Effector memory CD8-positive, alpha-beta T cell (primary cell): ENCODE results near the gene CR1.

ENCODE experiments used
- ATAC-seq: fragments of 150-1000 bp; cut with Tn5 transposase; replicated peaks from 2 replicates; pipeline ENCODE4 v1.10.0; 2021; ENCODE audit warnings: mild to moderate bottlenecking, moderate library complexity
- DNase-seq, 3 experiments: peaks; one replicate each; pipeline ENCODE4 v3.0.0; 2021
- H3K27ac Mint-ChIP-seq, 2 donors: one replicate each; pipeline ENCODE4 v1.8.0; 2022; ENCODE audit warnings: mild to moderate bottlenecking in 2 of 2, mixed read lengths in 2 of 2, moderate library complexity in 2 of 2
- H3K27me3 Mint-ChIP-seq, 2 donors: one replicate each; pipeline ENCODE4 v1.8.0; 2022; ENCODE audit warnings: mixed read lengths in 2 of 2
- H3K36me3 Mint-ChIP-seq: one replicate; pipeline ENCODE4 v1.8.0; 2022; ENCODE audit warnings: mild to moderate bottlenecking, moderate library complexity, mixed read lengths; ENCODE audit not compliant: insufficient read depth
- H3K4me1 Mint-ChIP-seq, 2 donors: one replicate each; pipeline ENCODE4 v1.8.0; 2022; ENCODE audit warnings: low read depth in 2 of 2, mixed read lengths in 2 of 2
- H3K4me3 Mint-ChIP-seq, 2 donors: one replicate each; pipeline ENCODE4 v1.8.0; 2022; ENCODE audit warnings: mild to moderate bottlenecking in 2 of 2, mixed read lengths in 2 of 2, moderate library complexity in 2 of 2
- H3K9me3 Mint-ChIP-seq, 2 donors: one replicate each; pipeline ENCODE4 v1.8.0; 2022; ENCODE audit warnings: mixed read lengths in 2 of 2
- total RNA-seq, 9 experiments: gene quantifications; one replicate each; lab custom pipeline; 2026; lab: John Stamatoyannopoulos, UW

CR1 gene
- 0.06 to 24.2 (median 0.90) reads per million in 9 experiments for total RNA-seq

GRCh38 chr1:207495801-207496792, at the start of gene CR1:
Gene CR1 (plus strand): TSS chr1:207496157. CDS start chr1:207496268, 111 bp downstream.
- peaks cover 24% of the 10 kb centered on the region in 2 donors for H3K27me3 Mint-ChIP-seq
- H3K4me3 Mint-ChIP-seq: peak within 1 kb of the TSS in 1 of 2 donors; percentile 69
- H3K9me3 Mint-ChIP-seq: no peaks in the 10 kb centered on the region
- peak in 2 of 3 experiments; percentile 17 to 18 for DNase-seq
- peak; percentile 70 for ATAC-seq
- H3K4me1 Mint-ChIP-seq: peaks cover 0 to 8% of the 10 kb centered on the region in 2 donors
- no peak within 1 kb of the TSS for H3K27ac Mint-ChIP-seq
- H3K36me3 Mint-ChIP-seq: no peaks in the 10 kb centered on the region

- Mint-ChIP-seq H3K9me3 (no peaks in the 10 kb centered on the region), H3K36me3 (no peaks in the 10 kb centered on the region), H3K4me3 (peak overlapping the region; percentile 22 to 42), H3K4me1 (no peaks in the 10 kb centered on the region), H3K27ac (no peak overlapping the region), H3K27me3 (peaks cover 12 to 28% of the 10 kb centered on the region in 2 donors)
- ATAC-seq (no peak), DNase-seq (no peak)
Observed at GRCh38 chr1:207453710-207454045, 42.3 kb upstream of the CR1 start.

DNA sequence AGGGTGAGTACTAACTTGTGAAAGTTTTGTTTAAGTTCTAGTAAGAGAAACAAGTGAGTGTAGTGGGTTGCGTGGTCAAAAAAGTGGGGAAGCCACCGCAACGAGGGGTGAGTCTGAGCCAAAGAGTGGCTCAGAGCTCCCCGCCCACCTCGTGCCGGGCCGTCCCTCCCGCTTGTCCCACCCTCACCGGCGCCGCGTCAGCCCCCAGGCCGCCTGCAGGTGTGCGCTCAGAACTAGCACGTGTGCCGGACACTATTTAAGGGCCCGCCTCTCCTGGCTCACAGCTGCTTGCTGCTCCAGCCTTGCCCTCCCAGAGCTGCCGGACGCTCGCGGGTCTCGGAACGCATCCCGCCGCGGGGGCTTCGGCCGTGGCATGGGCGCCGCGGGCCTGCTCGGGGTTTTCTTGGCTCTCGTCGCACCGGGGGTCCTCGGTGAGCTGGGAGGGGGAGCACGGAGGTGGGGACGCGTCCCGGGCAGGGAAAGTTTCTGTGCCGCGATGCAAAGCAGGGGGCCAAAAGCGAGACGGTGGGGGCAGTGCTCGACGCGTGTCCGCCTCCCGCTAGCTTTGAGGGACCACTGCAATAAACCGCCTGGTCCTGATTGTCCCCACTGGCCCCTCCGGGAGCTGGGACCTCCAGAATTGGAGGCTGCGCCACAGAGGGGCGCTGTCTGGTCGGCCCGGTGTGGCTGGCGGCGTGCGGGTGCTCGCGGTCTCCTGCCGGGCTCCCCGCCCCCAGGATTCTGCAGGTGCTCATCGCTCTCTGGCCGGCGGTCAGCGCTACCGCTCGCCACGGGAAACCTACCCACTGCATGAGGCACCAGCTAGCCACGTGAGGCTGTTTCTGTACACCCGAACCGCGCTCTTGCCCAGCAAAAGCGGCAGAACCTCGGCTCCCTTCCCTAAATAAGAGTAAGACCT, 41.7 kb upstream of the CR1 start, which contains the start of gene CR2:
CR2 (plus strand) TSS at position 283 of the 919 bp plus-strand sequence; CDS start at position 374, 91 bp downstream.
- Mint-ChIP-seq H3K36me3 (no peaks in the 10 kb centered on the region), H3K4me3 (peak within 1 kb of the TSS; percentile 35 to 42), H3K27ac (no peak within 1 kb of the TSS), H3K4me1 (no peaks in the 10 kb centered on the region), H3K9me3 (no peaks in the 10 kb centered on the region), H3K27me3 (peaks cover 12 to 28% of the 10 kb centered on the region in 2 donors)
- ATAC-seq (peak; percentile 77), DNase-seq (peak in 2 of 3 experiments; percentile 18 to 26)

DNA sequence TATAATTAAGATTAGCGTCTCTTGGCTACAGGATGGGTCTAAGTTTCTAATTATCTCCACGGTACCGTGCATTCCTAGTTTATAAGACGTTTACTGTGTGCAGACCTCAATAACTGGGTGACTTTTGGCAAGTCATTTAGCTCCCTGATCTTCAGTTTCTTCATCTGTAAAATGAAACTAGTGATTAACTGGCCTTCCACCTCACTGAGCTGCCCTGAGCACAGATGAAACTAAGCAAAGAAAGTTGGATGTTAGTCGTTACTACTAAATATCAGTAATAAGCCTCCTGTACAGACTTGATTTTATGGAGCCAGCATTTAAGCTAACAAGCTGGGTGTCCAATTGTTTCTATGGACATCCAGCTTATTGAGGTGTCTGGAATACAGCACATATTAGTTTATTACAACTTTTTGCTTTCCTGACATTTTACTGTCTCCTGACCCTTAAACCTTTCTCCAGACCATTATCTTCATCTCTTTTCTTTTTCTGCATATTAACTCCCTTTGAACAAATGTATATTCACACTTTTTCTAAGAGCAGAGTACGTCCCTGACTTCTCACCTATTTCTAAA, 40.7 kb upstream of the CR1 start:
- H3K36me3 Mint-ChIP-seq: no peaks in the 10 kb centered on the region
- peak overlapping the region; percentile 35 to 42 for H3K4me3 Mint-ChIP-seq
- no peaks in the 10 kb centered on the region for H3K9me3 Mint-ChIP-seq
- no peak for DNase-seq
- ATAC-seq: no peak
- no peaks in the 10 kb centered on the region for H3K4me1 Mint-ChIP-seq
- no peak overlapping the region for H3K27ac Mint-ChIP-seq
- H3K27me3 Mint-ChIP-seq: peaks cover 2 to 19% of the 10 kb centered on the region in 2 donors

- ATAC-seq (no peak), DNase-seq (no peak)
- Mint-ChIP-seq H3K27ac (no peak overlapping the region), H3K4me3 (no peak overlapping the region), H3K27me3 (peaks cover 0 to 6% of the 10 kb centered on the region in 2 donors), H3K36me3 (no peaks in the 10 kb centered on the region), H3K4me1 (no peaks in the 10 kb centered on the region), H3K9me3 (no peaks in the 10 kb centered on the region)
Observed at GRCh38 chr1:207458414-207458813, 37.5 kb upstream of the CR1 start.

- Mint-ChIP-seq H3K9me3 (no peaks in the 10 kb centered on the region), H3K27ac (no peak overlapping the region), H3K4me3 (no peak overlapping the region), H3K27me3 (peaks cover 0 to 10% of the 10 kb centered on the region in 2 donors), H3K4me1 (no peaks in the 10 kb centered on the region), H3K36me3 (no peaks in the 10 kb centered on the region)
- ATAC-seq (peak; percentile 81), DNase-seq (peak in 1 of 3 experiments; percentile 7)
Observed at GRCh38 chr1:207459008-207459407, 36.9 kb upstream of the CR1 start.

GRCh38 chr1:207461649-207462048, 34.3 kb upstream of the CR1 start:
- H3K4me1 Mint-ChIP-seq: no peaks in the 10 kb centered on the region
- no peak overlapping the region for H3K4me3 Mint-ChIP-seq
- DNase-seq (no peak), ATAC-seq (no peak)
- H3K27me3 Mint-ChIP-seq: peaks cover 16 to 30% of the 10 kb centered on the region in 2 donors
- no peaks in the 10 kb centered on the region for H3K9me3 Mint-ChIP-seq
- H3K36me3 Mint-ChIP-seq: no peaks in the 10 kb centered on the region
- H3K27ac Mint-ChIP-seq: no peak overlapping the region

DNA sequence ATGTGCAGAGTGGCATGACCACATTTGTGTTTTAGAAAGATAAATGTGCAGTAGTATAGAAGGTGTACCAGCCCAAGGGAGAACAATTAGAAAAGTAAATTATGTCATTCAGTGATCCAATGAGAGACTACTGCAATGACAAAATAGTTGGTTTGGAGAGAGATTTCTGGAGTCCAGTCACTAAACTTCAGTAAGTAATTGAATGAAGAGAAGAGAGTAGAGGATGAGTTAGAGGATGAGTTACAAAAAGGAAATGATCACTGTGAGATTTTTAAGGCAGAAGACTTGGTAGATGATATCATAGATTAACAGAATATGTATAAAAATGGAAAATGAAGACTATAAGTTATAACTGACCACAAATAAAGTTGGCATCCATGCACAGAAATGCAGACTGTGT, 33.4 kb upstream of the CR1 start:
- DNase-seq: no peak
- H3K4me3 Mint-ChIP-seq: no peak overlapping the region
- no peak overlapping the region for H3K27ac Mint-ChIP-seq
- no peaks in the 10 kb centered on the region for H3K4me1 Mint-ChIP-seq
- no peaks in the 10 kb centered on the region for H3K36me3 Mint-ChIP-seq
- H3K27me3 Mint-ChIP-seq: peaks cover 22 to 39% of the 10 kb centered on the region in 2 donors
- ATAC-seq: no peak
- no peaks in the 10 kb centered on the region for H3K9me3 Mint-ChIP-seq

DNA sequence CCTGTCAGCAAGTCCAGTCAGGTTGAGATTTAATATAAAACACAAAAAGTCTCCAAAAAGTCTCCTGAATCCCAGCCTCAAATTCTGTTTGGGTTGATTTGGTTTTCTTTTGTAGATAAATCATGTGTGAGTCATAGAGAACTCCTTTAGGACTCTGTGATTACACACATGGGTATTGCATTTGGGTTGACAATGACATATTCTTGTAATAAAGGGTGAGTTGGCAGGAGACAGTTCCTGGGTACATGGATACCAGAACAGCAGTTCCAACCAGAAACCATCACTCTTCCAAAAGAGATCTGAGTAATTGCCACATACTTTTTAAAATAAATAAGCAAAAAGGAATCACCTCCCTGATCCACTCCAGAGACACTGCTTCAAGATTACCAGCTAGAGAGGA, 32.9 kb upstream of the CR1 start:
- Mint-ChIP-seq H3K27me3 (peaks cover 22 to 41% of the 10 kb centered on the region in 2 donors), H3K27ac (no peak overlapping the region), H3K4me1 (no peaks in the 10 kb centered on the region), H3K36me3 (no peaks in the 10 kb centered on the region), H3K4me3 (no peak overlapping the region), H3K9me3 (no peaks in the 10 kb centered on the region)
- no peak for ATAC-seq
- no peak for DNase-seq

DNA sequence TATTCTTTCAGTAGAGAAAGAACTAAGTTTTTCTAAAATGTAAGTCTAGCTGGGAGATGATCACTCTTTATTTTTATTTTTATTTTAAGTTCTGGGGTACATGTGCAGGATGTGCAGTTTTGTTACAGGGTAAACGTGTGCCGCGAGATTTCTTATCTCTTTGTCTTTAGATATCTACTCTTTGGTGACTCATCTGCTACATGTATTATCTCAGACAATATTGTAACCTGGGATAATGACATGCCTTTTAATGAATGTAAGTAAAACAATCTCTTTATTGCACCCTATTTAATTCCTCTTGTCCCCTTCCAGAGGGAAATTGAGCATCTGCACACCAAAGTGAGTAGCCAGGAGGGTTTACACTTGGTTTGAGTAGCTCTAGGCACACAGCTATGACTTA, 32.4 kb upstream of the CR1 start:
- Mint-ChIP-seq H3K36me3 (no peaks in the 10 kb centered on the region), H3K4me1 (no peaks in the 10 kb centered on the region), H3K4me3 (no peak overlapping the region), H3K27ac (no peak overlapping the region), H3K9me3 (no peaks in the 10 kb centered on the region), H3K27me3 (peaks cover 26 to 45% of the 10 kb centered on the region in 2 donors)
- ATAC-seq: no peak
- no peak for DNase-seq

GRCh38 chr1:207470927-207471326, 25.0 kb upstream of the CR1 start:
- Mint-ChIP-seq H3K27me3 (peaks cover 67% of the 10 kb centered on the region in 2 donors), H3K4me1 (peaks cover 0 to 6% of the 10 kb centered on the region in 2 donors), H3K27ac (no peak overlapping the region), H3K36me3 (no peaks in the 10 kb centered on the region), H3K9me3 (no peaks in the 10 kb centered on the region), H3K4me3 (no peak overlapping the region)
- ATAC-seq (peak; percentile 99), DNase-seq (peak in 1 of 3 experiments; percentile 8)

DNA sequence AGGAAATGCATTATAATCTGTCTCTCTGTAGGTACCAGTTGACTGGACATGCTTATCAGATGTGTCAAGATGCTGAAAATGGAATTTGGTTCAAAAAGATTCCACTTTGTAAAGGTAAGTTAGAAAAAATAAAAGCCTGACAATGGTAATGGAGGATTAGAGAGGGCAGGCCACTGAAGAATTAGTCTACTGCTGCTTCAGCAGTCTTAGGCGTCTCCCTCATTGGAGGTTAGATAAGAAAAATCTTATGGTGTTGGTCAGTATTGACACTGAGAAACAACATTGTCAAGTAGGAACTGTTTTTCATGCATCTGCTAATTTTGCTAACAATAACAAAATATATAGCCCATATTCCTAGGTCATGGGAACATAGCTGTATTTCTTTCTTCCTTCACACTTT, 21.7 kb upstream of the CR1 start:
- no peak for DNase-seq
- Mint-ChIP-seq H3K9me3 (no peaks in the 10 kb centered on the region), H3K27me3 (peaks cover 57 to 63% of the 10 kb centered on the region in 2 donors), H3K4me1 (peaks cover 0 to 6% of the 10 kb centered on the region in 2 donors), H3K4me3 (no peak overlapping the region), H3K36me3 (no peaks in the 10 kb centered on the region), H3K27ac (no peak overlapping the region)
- ATAC-seq: no peak

GRCh38 chr1:207486198-207486597, 9.8 kb upstream of the CR1 start:
- ATAC-seq (no peak), DNase-seq (no peak)
- no peaks in the 10 kb centered on the region for H3K36me3 Mint-ChIP-seq
- no peaks in the 10 kb centered on the region for H3K9me3 Mint-ChIP-seq
- H3K27me3 Mint-ChIP-seq: peaks cover 19 to 23% of the 10 kb centered on the region in 2 donors
- no peaks in the 10 kb centered on the region for H3K4me1 Mint-ChIP-seq
- no peak overlapping the region for H3K4me3 Mint-ChIP-seq
- no peak overlapping the region for H3K27ac Mint-ChIP-seq
